Upper lobe of left lung (tissue), 6 donors: ENCODE results near the gene BGLAP. TPM values are rescaled to one million over a fixed set of nuclear protein-coding genes. Genes with fewer than 3 reads are reported as not detected.

Experiments
- ATAC-seq, 2 donors: fragments of 200-7000 bp; cut with Tn5 transposase; one replicate each; pipeline ENCODE4 v1.9.1; 2022; ENCODE audit warnings: mild to moderate bottlenecking in 2 of 2, moderate library complexity in 2 of 2; ENCODE audit not compliant: low FRiP score in 2 of 2
- DNase-seq, 2 donors: peaks; one replicate each; pipeline ENCODE4 v3.0.0-alpha.2; 2019 to 2020
- H3K27ac ChIP-seq, 4 donors: fragments of 200-600 bp; sonication (generic); one replicate each; pipeline ENCODE4 v1.5.1; 2016 to 2019
- H3K27me3 ChIP-seq, 4 donors: fragments of 200-600 bp; sonication (generic); one replicate each; pipeline ENCODE4 v1.5.1; 2017 to 2019
- H3K36me3 ChIP-seq, 4 donors: fragments of 200-600 bp; sonication (generic); one replicate each; pipeline ENCODE4 v1.5.1; 2016 to 2019
- H3K4me1 ChIP-seq, 4 donors: fragments of 200-600 bp; sonication (generic); one replicate each; pipeline ENCODE4 v1.5.1; 2018 to 2019
- H3K4me3 ChIP-seq, 4 donors: fragments of 200-600 bp; sonication (generic); one replicate each; pipeline ENCODE4 v1.5.1; 2017 to 2019; ENCODE audit warnings: mild to moderate bottlenecking in 2 of 4, moderate library complexity in 1 of 4
- H3K9me3 ChIP-seq, 4 donors: fragments of 200-600 bp; sonication (generic); one replicate each; pipeline ENCODE4 v1.5.1; 2018 to 2019
- CTCF ChIP-seq, 6 experiments: fragments of 450-650 bp in 4 of 6; fragments of 200-600 bp in 2 of 6; sonication (generic) in 2 of 6; IDR thresholded peaks; one replicate each; pipeline ENCODE4 v1.5.1; 2016 to 2019; ENCODE audit warnings: antibody characterized with exemption in 6 of 6
- EP300 ChIP-seq, 4 donors: sonication (generic); formaldehyde crosslinking; IDR thresholded peaks; one replicate each; pipeline ENCODE4 v1.5.1; 2017; ENCODE audit warnings: antibody characterized with exemption in 4 of 4, control low read depth in 2 of 4
- POLR2A ChIP-seq, 4 donors: fragments of 450-650 bp; IDR thresholded peaks; one replicate each; pipeline ENCODE4 v1.5.1; 2016 to 2017; ENCODE audit warnings: antibody characterized with exemption in 4 of 4, mild to moderate bottlenecking in 2 of 4
- POLR2AphosphoS5 ChIP-seq, 2 donors: sonication (generic); formaldehyde crosslinking; IDR thresholded peaks; one replicate each; pipeline ENCODE4 v1.5.1; 2017; ENCODE audit warnings: antibody characterized with exemption in 2 of 2
- WGBS, 2 donors: methylation state at CpG; one replicate each; pipeline ENCODE4 v1.1.5; 2017 to 2018; 5-methylcytosine and 5-hydroxymethylcytosine counted together
- total RNA-seq, 6 donors: library from RNA; depleted of rRNA in 4 of 6; stranded (reverse); fragments of >200 nt in 4 of 6; gene quantifications; one replicate each; pipeline versions ENCODE4 v1.1.0 to v1.2.1, GENCODE V29; 2016 to 2021
- donor health status: DM: no; HTN: no; CAD: no; lungs with moderate emphysema.
- donor health status: DM: no; HTN: yes; CAD: no; lungs with severe emphysema.

The BGLAP gene
- total RNA-seq, 6 donors from 2014 or later = 0.69 to 31.4 (median 1.9) TPM; not detected in 1

GRCh38 chr1:156282479-156283222 lies 40.7 kb downstream of the BGLAP start, which contains the start of gene SMG5:
TSS of gene SMG5 (minus strand) at chr1:156282825. CDS start at chr1:156282680, 145 bp downstream.
- 0% methylated on average over 38 to 45 of the region's 50 CpGs for WGBS, 2 donors
- peak; percentile 89 to 94 for TF ChIP-seq POLR2AphosphoS5 (IDR thresholded peaks at IDR 0.05)
- TF ChIP-seq EP300 (IDR thresholded peaks at IDR 0.05) = no peak
- peak in 1 of 6 experiments; percentile 16 for TF ChIP-seq CTCF (IDR thresholded peaks at IDR 0.05)
- TF ChIP-seq POLR2A (IDR thresholded peaks at IDR 0.05) = peak in 3 of 4 donors; percentile 78 to 95 (median 89)
- ATAC-seq = peak; percentile 95 to 97

GRCh38 chr1:156283521-156283920 lies 41.5 kb downstream of the BGLAP start:
- no peak for ATAC-seq
- DNase-seq = no peak
- no peaks in the 10 kb centered on the region for H3K27me3 ChIP-seq
- peak overlapping the region; percentile 71 to 93 (median 83) for H3K4me3 ChIP-seq
- TF ChIP-seq POLR2AphosphoS5 (IDR thresholded peaks at IDR 0.05) (no peak), POLR2A (IDR thresholded peaks at IDR 0.05) (no peak), CTCF (IDR thresholded peaks at IDR 0.05) (no peak), EP300 (IDR thresholded peaks at IDR 0.05) (no peak)
- no peaks in the 10 kb centered on the region for H3K9me3 ChIP-seq
- WGBS, 2 donors = 93 to 97% methylated on average over 1 of the region's 1 CpG
- H3K27ac ChIP-seq = peak overlapping the region in 2 of 4 donors; percentile 95 to 96
- H3K36me3 ChIP-seq = peaks cover 0 to 7% (median 4%) of the 10 kb centered on the region in 4 donors
- peaks cover 21 to 37% (median 28%) of the 10 kb centered on the region in 4 donors for H3K4me1 ChIP-seq

More at GRCh38 chr1:156282479-156283222, 40.7 kb downstream of the BGLAP start, which contains the start of gene SMG5:
- H3K36me3 ChIP-seq = peaks cover 3 to 16% (median 11%) of the 10 kb centered on the region in 4 donors
- peak; percentile 98 for DNase-seq
- peaks cover 21 to 37% (median 30%) of the 10 kb centered on the region in 4 donors for H3K4me1 ChIP-seq
- no peaks in the 10 kb centered on the region for H3K9me3 ChIP-seq
- peak within 1 kb of the TSS; percentile 90 to 96 (median 94) for H3K27ac ChIP-seq
- peak within 1 kb of the TSS; percentile 71 to 93 (median 83) for H3K4me3 ChIP-seq
- H3K27me3 ChIP-seq = no peaks in the 10 kb centered on the region

- TF ChIP-seq POLR2A (IDR thresholded peaks at IDR 0.05) = no peak
- TF ChIP-seq EP300 (IDR thresholded peaks at IDR 0.05) = no peak
- Histone ChIP-seq H3K9me3 (no peaks in the 10 kb centered on the region), H3K4me3 (peak within 1 kb of the TSS; percentile 71 to 93 (median 83)), H3K4me1 (peaks cover 21 to 37% (median 28%) of the 10 kb centered on the region in 4 donors), H3K27me3 (no peaks in the 10 kb centered on the region), H3K36me3 (peaks cover 0 to 7% (median under 1%) of the 10 kb centered on the region in 4 donors), H3K27ac (peak within 1 kb of the TSS; percentile 90 to 96 (median 94))
- WGBS, 2 donors = 90 to 93% methylated on average over 7 of the region's 7 CpGs
- DNase-seq (no peak), ATAC-seq (no peak)
Measured at GRCh38 chr1:156284112-156284511, 42.1 kb downstream of the BGLAP start, which contains the start of gene TMEM79. TSS of gene TMEM79 (plus strand) at chr1:156284325. CDS start at chr1:156285227, 902 bp downstream.

GRCh38 chr1:156284757-156285156 lies 42.8 kb downstream of the BGLAP start:
- H3K9me3 ChIP-seq = no peaks in the 10 kb centered on the region
- TF ChIP-seq CTCF (IDR thresholded peaks at IDR 0.05) = no peak
- no peak for TF ChIP-seq POLR2AphosphoS5 (IDR thresholded peaks at IDR 0.05)
- no peak for TF ChIP-seq EP300 (IDR thresholded peaks at IDR 0.05)
- TF ChIP-seq POLR2A (IDR thresholded peaks at IDR 0.05) = no peak
- H3K4me1 ChIP-seq = peaks cover 21 to 37% (median 28%) of the 10 kb centered on the region in 4 donors
- H3K27ac ChIP-seq = no peak overlapping the region
- DNase-seq (no peak), ATAC-seq (no peak)
- no peaks in the 10 kb centered on the region for H3K27me3 ChIP-seq
- H3K4me3 ChIP-seq = no peak overlapping the region
- peaks cover 0 to 7% (median 0%) of the 10 kb centered on the region in 4 donors for H3K36me3 ChIP-seq
- WGBS, 2 donors = 60 to 78% methylated on average over 4 of the region's 4 CpGs

- Histone ChIP-seq H3K27me3 (no peaks in the 10 kb centered on the region), H3K9me3 (no peaks in the 10 kb centered on the region), H3K27ac (no peak overlapping the region), H3K4me1 (peaks cover 21 to 36% (median 29%) of the 10 kb centered on the region in 4 donors), H3K4me3 (no peak overlapping the region), H3K36me3 (peaks cover 0 to 7% (median 0%) of the 10 kb centered on the region in 4 donors)
- WGBS, 2 donors = 94 to 100% methylated on average over 7 to 20 of the region's 21 CpGs
- TF ChIP-seq CTCF (IDR thresholded peaks at IDR 0.05) = no peak
- no peak for TF ChIP-seq POLR2AphosphoS5 (IDR thresholded peaks at IDR 0.05)
- no peak for TF ChIP-seq POLR2A (IDR thresholded peaks at IDR 0.05)
- TF ChIP-seq EP300 (IDR thresholded peaks at IDR 0.05) = no peak
- ATAC-seq (no peak), DNase-seq (no peak)
Measured at GRCh38 chr1:156285437-156285836, 43.5 kb downstream of the BGLAP start.
